A673 (cell line): Measurements from ENCODE around the gene PPAT. TPM values are rescaled to one million over a fixed set of nuclear protein-coding genes. Genes with fewer than 3 reads are reported as not detected.
A peak's percentile ranks its signal among the peaks of the same experiment; 100 is the strongest.

ENCODE experiments used
- BruUV-seq: library from RNA; stranded (reverse); fragments of 400-500 nt; replicated peaks from 2 replicates; lab custom pipeline; 2021; lab: Mats Ljungman, UMichigan
- CTCF ChIA-PET: fragments of 300-600 bp; sonication (Branson Sonifier 250); formaldehyde crosslinking; loops from one replicate; lab custom pipeline; 2022; ENCODE audit warnings: antibody characterized with exemption; lab: Charles Lee
- POLR2A ChIA-PET: fragments of 300-600 bp; sonication (Branson Sonifier 250); formaldehyde crosslinking; loops from one replicate; lab custom pipeline; 2022; ENCODE audit warnings: antibody characterized with exemption; ENCODE audit not compliant: low non-redundant PET; lab: Charles Lee
- DNase-seq: peaks from one replicate; pipeline ENCODE4 v3.0.0-alpha.2; 2015; ENCODE audit warnings: low spot score
- H3K27ac ChIP-seq: fragments of 200-600 bp; sonication (generic); 2 replicates; pipeline ENCODE4 v1.5.1; 2016; ENCODE audit warnings: mixed run types, low read depth, mild to moderate bottlenecking, mixed read lengths, antibody characterized with exemption, low read length; ENCODE audit not compliant: poor library complexity, severe bottlenecking
- H3K27me3 ChIP-seq: fragments of 200-600 bp; sonication (generic); replicated peaks from 2 replicates; pipeline ENCODE4 v1.6.1; 2017; ENCODE audit warnings: mixed run types, low read depth, mild to moderate bottlenecking, mixed read lengths, antibody characterized with exemption, low read length; ENCODE audit not compliant: insufficient read depth, poor library complexity
- H3K36me3 ChIP-seq: fragments of 200-600 bp; sonication (generic); 2 replicates; pipeline ENCODE4 v1.6.1; 2016; ENCODE audit warnings: mixed run types, mild to moderate bottlenecking, mixed read lengths, antibody characterized with exemption, low read length; ENCODE audit not compliant: insufficient read depth, poor library complexity, severe bottlenecking
- H3K4me1 ChIP-seq: fragments of 200-600 bp; sonication (generic); 2 replicates; pipeline ENCODE4 v1.6.1; 2017; ENCODE audit warnings: mixed run types, mild to moderate bottlenecking, mixed read lengths, antibody characterized with exemption, low read length; ENCODE audit not compliant: insufficient read depth, poor library complexity, severe bottlenecking
- H3K4me3 ChIP-seq: fragments of 200-600 bp; sonication (generic); 2 replicates; pipeline ENCODE4 v1.5.1; 2016; ENCODE audit warnings: low read depth, mixed run types, mild to moderate bottlenecking, mixed read lengths, low read length; ENCODE audit not compliant: poor library complexity, severe bottlenecking
- H3K9me3 ChIP-seq: fragments of 200-600 bp; sonication (generic); 2 replicates; pipeline ENCODE4 v1.6.1; 2016; ENCODE audit warnings: mixed run types, low read depth, mild to moderate bottlenecking, mixed read lengths, antibody characterized with exemption, low read length; ENCODE audit not compliant: poor library complexity, severe bottlenecking
- CTCF ChIP-seq: fragments of 300-800, 200-600 bp; sonication (generic); conservative IDR thresholded peaks from 2 replicates; pipeline ENCODE4 v1.5.1; 2017; ENCODE audit warnings: low read depth, mild to moderate bottlenecking, antibody characterized with exemption, low read length, moderate library complexity, mixed read lengths
- EZH2 ChIP-seq: fragments of 200-600 bp; sonication (generic); IDR thresholded peaks from 2 replicates; pipeline ENCODE4 v1.6.1; 2017; ENCODE audit warnings: borderline replicate concordance, low read depth, mild to moderate bottlenecking, mixed read lengths, antibody characterized with exemption, low read length; ENCODE audit not compliant: poor library complexity, severe bottlenecking
- intact Hi-C: fragments of 100-400 bp; cut with micrococcal nuclease; formaldehyde crosslinking; loops from one replicate; pipeline ENCODE4 v1.10.0; 2022; ENCODE audit not compliant: unreplicated experiment
- total RNA-seq: library from RNA; stranded (reverse); gene quantifications from 2 replicates; pipeline ENCODE4 v1.2.3, GENCODE V29; 2021

The PPAT gene
- total RNA-seq, 1 experiment from 2014 or later, result 41.6 TPM

GRCh38 chr4:56410247-56411062, 25.0 kb downstream of the PPAT start:
- BruUV-seq, result no TSS peak

GRCh38 chr4:56409511-56410090, 25.8 kb downstream of the PPAT start:
- CTCF ChIA-PET, result no interaction called here
- intact Hi-C loops, result no loop called here
- H3K27me3 ChIP-seq, result no peaks in the 10 kb centered on the region
- H3K4me1 ChIP-seq, result no peaks in the 10 kb centered on the region
- no peak for TF ChIP-seq CTCF
- no peak for TF ChIP-seq EZH2
- no peaks in the 10 kb centered on the region for H3K9me3 ChIP-seq
- BruUV-seq, result no TSS peak
- DNase-seq, result no peak
- H3K27ac ChIP-seq, result no peak overlapping the region
- POLR2A ChIA-PET, result no interaction called here
- no peaks in the 10 kb centered on the region for H3K36me3 ChIP-seq
- H3K4me3 ChIP-seq, result no peak overlapping the region

More at GRCh38 chr4:56410247-56411062, 25.0 kb downstream of the PPAT start:
- Histone ChIP-seq H3K4me3 (peak overlapping the region; percentile 17), H3K27ac (no peak overlapping the region), H3K9me3 (no peaks in the 10 kb centered on the region), H3K4me1 (no peaks in the 10 kb centered on the region), H3K36me3 (no peaks in the 10 kb centered on the region), H3K27me3 (no peaks in the 10 kb centered on the region)
- no peak for TF ChIP-seq CTCF
- DNase-seq, result peak; percentile 78
- intact Hi-C loops, result no loop called here
- ChIA-PET POLR2A (no interaction called here), CTCF (no interaction called here)

- Histone ChIP-seq H3K9me3 (no peaks in the 10 kb centered on the region), H3K27ac (no peak overlapping the region), H3K4me3 (no peak overlapping the region), H3K27me3 (no peaks in the 10 kb centered on the region), H3K4me1 (no peaks in the 10 kb centered on the region), H3K36me3 (no peaks in the 10 kb centered on the region)
- TF ChIP-seq CTCF (no peak), EZH2 (no peak)
- no peak for DNase-seq
- BruUV-seq, result no TSS peak
- CTCF ChIA-PET, result no interaction called here
- intact Hi-C loops, result no loop called here
- POLR2A ChIA-PET, result no interaction called here
Measured at GRCh38 chr4:56408978-56409377, 26.4 kb downstream of the PPAT start.
